HCT116 (cell line): ENCODE measurements around the gene LYSMD3.

ENCODE experiments used
- EZH2 ChIP-seq: fragments of 200-600 bp; sonication (generic); IDR thresholded peaks from 2 replicates; pipeline ENCODE4 v1.6.1; 2017; ENCODE audit warnings: antibody characterized with exemption, mixed run types
- POLR2A ChIP-seq: IDR thresholded peaks from 2 replicates; pipeline ENCODE4 v1.7.0; 2011; ENCODE audit warnings: borderline replicate concordance; ENCODE audit not compliant: insufficient read depth, insufficient read length; ENCODE audit errors: extremely low read depth
- POLR2AphosphoS5 ChIP-seq: IDR thresholded peaks from 2 replicates; pipeline ENCODE4 v1.6.1; 2011; ENCODE audit warnings: mild to moderate bottlenecking, low read depth, low read length, moderate library complexity
- RAD21 ChIP-seq: IDR thresholded peaks from 2 replicates; pipeline ENCODE4 v1.6.1; 2012; ENCODE audit warnings: low read depth, mild to moderate bottlenecking
- SIN3A ChIP-seq: IDR thresholded peaks from 2 replicates; pipeline ENCODE4 v1.6.1; 2012; ENCODE audit warnings: low read depth
- TF ChIP-seq, protein P1 (sequence below), 3 experiments: fragments of 200-600 bp in 1 of 3; sonication (generic) in 1 of 3; IDR thresholded peaks in 2 of 3; conservative IDR thresholded peaks in 1 of 3; 2 replicates each; pipeline ENCODE4 v1.5.1; 2012 to 2017; ENCODE audit warnings: low read depth in 2 of 3, low read length in 2 of 3, antibody characterized with exemption in 1 of 3, borderline replicate concordance in 1 of 3, control low read depth in 1 of 3, mild to moderate bottlenecking in 1 of 3, mixed read lengths in 1 of 3, mixed run types in 1 of 3, moderate library complexity in 1 of 3; ENCODE audit not compliant: insufficient read depth in 1 of 3
- TF ChIP-seq, protein P2 (sequence below): IDR thresholded peaks from 2 replicates; pipeline ENCODE4 v1.6.1; 2012; ENCODE audit warnings: low read depth

DNA sequence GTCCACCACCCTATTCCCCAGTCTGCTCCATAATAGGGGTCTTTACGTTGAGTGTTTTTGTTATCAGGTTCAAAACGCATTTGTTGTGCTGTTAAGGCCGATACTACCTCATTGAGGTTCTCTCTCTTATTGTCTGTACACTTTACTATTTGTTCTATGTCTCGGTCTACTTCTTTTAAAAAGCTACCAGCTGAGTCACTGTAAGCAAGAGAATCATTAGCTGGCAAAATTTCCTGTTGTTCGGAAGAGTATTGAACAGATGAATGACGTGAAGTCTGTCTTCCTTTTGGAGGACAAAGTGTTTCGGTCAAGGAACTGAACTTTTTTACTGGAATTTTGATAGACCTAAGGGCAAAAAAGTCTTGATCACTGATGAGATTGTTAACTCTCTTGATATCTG lies 10.3 kb downstream of the LYSMD3 start:
- TF ChIP-seq, protein P1, sequence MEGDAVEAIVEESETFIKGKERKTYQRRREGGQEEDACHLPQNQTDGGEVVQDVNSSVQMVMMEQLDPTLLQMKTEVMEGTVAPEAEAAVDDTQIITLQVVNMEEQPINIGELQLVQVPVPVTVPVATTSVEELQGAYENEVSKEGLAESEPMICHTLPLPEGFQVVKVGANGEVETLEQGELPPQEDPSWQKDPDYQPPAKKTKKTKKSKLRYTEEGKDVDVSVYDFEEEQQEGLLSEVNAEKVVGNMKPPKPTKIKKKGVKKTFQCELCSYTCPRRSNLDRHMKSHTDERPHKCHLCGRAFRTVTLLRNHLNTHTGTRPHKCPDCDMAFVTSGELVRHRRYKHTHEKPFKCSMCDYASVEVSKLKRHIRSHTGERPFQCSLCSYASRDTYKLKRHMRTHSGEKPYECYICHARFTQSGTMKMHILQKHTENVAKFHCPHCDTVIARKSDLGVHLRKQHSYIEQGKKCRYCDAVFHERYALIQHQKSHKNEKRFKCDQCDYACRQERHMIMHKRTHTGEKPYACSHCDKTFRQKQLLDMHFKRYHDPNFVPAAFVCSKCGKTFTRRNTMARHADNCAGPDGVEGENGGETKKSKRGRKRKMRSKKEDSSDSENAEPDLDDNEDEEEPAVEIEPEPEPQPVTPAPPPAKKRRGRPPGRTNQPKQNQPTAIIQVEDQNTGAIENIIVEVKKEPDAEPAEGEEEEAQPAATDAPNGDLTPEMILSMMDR (IDR thresholded peaks at IDR 0.05 in 2 of 3, conservative IDR thresholded peaks at IDR 0.05 in 1 of 3; ENCODE audit: borderline replicate concordance in 1 of 3, insufficient read depth in 1 of 3, low read depth in 2 of 3, low read length in 2 of 3), result no peak
- TF ChIP-seq POLR2A (no peak), SIN3A (no peak), RAD21 (no peak), EZH2 (no peak), POLR2AphosphoS5 (no peak)
- TF ChIP-seq, protein P2, sequence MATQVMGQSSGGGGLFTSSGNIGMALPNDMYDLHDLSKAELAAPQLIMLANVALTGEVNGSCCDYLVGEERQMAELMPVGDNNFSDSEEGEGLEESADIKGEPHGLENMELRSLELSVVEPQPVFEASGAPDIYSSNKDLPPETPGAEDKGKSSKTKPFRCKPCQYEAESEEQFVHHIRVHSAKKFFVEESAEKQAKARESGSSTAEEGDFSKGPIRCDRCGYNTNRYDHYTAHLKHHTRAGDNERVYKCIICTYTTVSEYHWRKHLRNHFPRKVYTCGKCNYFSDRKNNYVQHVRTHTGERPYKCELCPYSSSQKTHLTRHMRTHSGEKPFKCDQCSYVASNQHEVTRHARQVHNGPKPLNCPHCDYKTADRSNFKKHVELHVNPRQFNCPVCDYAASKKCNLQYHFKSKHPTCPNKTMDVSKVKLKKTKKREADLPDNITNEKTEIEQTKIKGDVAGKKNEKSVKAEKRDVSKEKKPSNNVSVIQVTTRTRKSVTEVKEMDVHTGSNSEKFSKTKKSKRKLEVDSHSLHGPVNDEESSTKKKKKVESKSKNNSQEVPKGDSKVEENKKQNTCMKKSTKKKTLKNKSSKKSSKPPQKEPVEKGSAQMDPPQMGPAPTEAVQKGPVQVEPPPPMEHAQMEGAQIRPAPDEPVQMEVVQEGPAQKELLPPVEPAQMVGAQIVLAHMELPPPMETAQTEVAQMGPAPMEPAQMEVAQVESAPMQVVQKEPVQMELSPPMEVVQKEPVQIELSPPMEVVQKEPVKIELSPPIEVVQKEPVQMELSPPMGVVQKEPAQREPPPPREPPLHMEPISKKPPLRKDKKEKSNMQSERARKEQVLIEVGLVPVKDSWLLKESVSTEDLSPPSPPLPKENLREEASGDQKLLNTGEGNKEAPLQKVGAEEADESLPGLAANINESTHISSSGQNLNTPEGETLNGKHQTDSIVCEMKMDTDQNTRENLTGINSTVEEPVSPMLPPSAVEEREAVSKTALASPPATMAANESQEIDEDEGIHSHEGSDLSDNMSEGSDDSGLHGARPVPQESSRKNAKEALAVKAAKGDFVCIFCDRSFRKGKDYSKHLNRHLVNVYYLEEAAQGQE, result no peak
